GM21723 (cell line): Measurements from ENCODE around the gene CRELD2.
"Not testable (repeated sequence)": the region's sequence is repeated elsewhere in the genome, so short reads cannot be mapped to it uniquely, and the experiment has no call there.

Experiments
- ATAC-seq: cut with Tn5 transposase; IDR thresholded peaks from one replicate; pipeline ENCODE4 v1.9.1; 2021; ENCODE audit warnings: mild to moderate bottlenecking, moderate library complexity; ENCODE audit not compliant: unreplicated experiment

CRELD2 gene

DNA sequence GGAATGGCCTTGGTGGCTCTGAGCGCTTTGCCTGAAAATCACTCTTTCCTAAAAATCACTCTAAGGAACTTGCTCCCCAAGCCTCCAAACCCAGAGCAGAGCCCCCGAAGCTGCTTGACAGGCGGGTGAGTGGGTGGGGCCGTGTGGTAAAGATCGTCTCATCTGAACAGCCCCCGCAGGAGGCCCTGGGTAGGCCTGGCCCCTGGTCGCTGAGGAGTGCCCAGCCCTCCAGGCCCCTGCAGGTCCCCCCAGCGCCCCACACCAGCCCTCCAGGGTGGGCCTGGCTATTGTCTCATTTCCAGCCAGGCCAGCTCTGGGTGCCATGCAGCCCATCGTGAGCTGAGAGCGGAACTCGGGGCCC lies 25.0 kb downstream of the CRELD2 start:
- ATAC-seq = no peak

DNA sequence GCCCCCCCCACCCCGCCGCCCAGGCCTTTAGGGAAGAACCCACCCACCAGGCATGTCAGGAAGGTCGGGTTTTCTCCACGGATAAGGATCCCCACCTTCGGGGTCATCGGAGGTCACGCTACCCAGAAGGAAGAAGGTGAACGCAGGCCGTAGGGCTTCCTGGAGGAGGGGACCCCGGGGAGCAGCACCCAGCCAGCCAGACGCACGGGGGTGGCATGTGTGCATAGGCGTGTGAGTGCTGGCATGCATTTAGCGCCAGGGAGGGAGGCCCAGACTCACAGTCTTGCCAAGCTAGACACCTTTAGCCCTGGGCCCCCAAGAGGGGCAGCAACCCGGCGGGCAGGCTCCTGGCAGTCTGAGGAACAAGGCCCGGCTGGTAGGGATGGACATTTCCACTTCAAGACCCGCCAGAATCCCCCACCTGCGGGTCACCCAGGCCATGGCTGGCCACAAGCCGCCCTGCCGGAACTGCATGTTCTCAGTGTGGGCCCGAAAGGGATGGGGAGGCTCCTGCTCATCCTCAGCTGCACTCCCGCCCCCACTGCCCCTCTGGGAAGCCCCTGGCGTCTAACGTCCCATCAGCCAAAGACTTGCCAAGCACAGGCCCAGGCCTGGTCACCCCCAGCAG lies 25.5 kb downstream of the CRELD2 start:
- ATAC-seq = no peak

DNA sequence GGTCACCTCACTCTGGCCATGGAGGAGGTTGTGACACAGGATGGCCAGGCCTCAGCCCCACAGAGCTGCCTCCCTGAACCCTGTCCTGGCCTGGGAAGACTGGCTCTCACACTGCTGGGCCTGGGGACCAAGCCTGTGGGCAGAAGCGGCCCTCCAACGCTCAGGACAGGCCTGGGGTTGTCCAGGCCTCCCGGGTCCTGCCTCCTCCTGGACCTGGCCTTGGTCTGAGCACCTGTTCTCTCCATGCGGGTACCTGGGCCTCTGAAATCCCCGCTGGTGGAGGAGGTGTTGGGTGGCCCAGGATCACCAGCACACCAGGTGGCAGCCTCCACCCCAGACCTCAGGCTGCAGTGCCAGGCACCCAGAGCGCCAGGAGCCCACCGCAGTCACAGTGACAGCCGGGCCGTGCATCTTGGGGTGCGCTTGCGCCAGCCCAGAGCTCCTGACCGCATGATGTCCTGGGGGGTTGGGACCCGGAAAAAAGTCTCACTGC lies 26.0 kb downstream of the CRELD2 start:
- no peak for ATAC-seq

DNA sequence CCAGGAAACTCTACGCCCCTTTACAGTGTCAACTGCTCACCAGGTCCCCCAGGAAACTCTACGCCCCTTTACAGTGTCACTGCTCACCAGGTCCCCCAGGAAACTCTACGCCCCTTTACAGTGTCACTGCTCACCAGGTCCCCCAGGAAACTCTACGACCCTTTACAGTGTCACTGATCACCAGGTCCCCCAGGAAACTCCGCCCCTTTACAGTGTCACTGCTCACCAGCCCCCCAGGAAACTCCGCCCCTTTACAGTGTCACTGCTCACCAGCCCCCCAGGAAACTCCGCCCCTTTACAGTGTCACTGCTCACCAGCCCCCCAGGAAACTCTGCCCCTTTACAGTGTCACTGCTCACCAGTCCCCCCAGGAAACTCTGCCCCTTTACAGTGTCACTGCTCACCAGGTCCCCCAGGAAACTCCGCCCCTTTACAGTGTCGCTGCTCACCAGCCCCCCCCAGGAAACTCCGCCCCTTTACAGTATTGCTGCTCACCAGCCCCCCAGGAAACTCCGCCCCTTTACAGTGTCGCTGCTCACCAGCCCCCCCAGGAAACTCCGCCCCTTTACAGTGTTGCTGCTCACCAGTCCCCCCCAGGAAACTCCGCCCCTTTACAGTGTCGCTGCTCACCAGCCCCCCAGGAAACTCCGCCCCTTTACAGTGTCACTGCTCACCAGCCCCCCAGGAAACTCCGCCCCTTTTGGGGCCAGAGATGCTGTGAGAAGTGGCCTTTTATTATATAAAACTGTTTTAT lies 26.8 kb downstream of the CRELD2 start:
- ATAC-seq = not testable (repeated sequence)

DNA sequence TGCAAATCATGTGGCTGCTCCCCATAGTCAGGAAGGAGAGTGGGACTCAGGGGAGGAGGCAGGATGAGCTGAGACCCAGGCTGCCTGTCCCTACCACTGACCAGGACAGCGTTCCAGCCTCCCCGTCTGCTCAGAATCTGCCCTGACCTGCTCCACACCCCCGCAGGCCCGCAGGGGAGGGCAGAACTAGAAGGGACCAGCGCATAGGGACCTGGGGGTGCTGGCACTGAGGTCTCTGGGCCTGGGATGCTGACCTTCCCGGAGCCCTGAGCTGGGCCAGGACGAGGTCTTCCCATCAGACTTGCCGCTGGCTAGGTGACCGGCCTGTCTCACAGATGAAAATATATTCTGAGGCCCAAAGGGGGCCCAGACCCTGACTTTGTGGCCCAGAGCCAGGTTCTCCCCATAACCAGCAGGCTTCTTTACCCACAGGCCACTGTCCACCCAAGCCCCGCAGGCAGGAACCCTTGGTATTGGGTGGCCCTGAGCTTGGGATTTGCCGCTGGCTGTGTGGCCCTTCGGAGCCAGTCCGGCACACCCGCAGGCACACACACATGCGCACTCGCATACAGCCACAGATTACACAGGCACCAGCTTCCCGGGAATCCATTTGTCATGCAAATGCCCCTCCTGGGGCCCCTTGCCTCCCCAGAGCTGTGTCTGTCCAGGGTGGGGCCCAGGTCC lies 28.3 kb downstream of the CRELD2 start:
- ATAC-seq = no peak

DNA sequence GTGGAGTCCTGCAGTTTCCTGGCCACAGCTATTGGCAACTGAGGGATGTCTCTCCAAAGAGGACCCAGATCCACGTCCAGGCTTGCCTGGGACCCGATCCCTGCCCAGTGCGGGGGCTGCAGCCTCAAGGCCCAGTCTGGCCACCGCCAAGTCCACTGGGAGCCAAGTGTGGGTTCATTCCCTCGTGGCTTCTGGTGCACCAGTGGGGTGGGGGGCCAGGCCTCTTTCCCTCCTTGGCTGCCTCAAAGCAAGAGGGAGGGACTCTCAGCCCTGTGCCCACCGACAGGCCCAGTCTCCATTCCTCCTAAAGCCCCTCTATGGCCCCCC lies 28.8 kb downstream of the CRELD2 start:
- ATAC-seq = no peak

DNA sequence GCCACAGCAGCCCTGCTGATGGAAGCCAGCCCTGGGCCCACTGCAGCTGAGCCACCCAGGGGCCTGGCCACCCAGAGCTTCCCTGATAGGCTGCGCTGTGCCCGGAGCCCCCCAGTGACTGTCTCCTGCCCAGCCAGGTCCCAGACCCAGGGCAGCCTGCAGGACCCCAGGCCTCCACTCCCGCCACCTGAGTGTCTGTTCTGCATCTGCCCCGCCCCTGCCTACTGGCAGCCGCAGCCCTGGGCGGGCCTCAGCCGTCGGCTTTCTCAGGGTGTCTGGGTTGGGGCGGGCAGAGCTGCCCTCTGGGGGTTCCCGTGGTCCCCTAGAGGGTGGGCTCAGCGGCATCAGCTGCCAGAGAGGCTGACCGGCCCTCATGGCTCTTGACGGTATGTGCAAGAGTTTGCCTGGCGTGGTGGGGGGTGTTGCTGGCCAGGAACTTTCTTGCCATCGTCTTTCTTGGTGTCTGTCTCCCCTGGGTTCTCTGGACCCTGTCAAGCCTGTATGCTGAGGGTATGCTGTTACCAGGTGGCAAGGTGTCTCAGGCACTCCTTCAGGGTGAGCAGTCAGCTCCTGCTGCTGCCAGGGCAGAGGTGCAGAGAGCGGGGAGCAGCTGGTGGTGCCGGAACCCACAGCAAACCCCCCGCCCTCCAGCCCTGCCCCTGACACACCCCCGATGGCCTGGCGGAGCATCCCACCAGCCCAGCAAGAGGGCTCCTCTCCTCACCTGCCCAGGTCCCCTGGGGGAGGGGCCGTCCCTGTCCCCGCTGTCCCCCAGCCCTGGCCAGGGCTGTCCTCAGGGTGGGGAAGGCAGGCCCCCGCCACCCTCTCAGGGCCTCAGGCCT lies 29.9 kb downstream of the CRELD2 start:
- no peak for ATAC-seq

DNA sequence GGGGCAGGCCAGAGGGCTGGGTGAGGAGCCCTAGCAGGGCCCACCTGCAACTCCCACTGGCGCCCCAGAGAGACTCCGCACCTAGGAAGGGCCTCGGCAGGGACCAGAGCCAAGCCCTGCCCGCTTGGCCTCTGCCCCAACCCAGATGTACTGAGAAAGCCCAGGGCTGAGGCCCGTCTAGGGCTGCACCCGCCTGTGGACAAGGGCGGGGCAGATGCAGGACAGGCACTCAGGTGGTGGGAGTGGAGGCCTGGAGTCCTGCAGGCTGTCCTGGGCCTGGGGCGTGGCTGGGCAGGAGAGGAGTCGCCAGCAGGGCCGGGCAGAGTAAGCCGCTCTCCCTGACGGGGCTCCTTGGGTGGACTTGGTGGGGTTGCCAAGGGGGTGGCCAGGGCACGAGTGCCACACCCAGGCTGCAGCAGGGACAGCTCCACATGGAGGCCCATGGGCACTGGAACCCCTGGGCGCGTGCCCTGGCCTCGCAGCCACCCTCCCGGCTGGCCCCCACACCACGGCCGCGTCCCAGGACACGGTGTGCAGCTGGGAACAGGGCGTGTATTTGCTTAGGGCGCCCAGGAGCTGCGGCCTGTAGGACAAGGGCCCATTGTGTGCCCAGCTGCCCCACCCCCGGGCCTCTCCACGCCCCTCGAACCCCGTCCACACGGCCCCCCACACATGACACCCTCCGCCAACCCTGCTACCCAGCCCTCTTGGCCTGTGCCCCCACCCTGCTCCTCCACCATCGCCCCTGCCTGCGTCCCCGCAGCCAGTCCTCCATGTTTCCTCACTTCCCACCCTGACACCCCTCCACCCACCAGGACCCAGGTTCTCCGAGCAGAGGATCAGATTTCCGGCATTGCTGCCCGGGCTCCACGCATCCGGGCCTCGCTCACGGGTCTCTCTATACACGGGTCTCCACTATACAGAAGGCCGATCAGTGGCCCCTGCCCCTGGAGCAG lies 30.8 kb downstream of the CRELD2 start:
- ATAC-seq = no peak

DNA sequence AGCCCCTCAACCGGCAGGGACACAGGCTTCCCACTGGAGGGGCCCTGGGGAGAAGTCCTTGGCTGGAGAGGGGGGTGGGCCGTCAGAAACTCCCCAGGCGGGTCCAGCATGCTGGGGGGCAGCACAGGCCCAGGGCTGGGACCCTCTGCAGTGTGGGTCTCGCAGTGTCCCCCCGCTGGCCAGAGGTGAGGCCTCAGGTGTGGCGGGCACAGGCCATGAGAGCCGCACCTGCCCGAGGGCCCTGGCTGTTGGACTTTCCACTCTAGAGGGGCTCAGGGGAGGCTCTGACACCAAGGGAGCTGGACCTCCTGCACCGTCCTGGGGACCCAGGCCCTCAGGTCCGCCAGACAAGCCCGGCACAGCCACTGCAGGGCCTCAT lies 31.5 kb downstream of the CRELD2 start:
- no peak for ATAC-seq

DNA sequence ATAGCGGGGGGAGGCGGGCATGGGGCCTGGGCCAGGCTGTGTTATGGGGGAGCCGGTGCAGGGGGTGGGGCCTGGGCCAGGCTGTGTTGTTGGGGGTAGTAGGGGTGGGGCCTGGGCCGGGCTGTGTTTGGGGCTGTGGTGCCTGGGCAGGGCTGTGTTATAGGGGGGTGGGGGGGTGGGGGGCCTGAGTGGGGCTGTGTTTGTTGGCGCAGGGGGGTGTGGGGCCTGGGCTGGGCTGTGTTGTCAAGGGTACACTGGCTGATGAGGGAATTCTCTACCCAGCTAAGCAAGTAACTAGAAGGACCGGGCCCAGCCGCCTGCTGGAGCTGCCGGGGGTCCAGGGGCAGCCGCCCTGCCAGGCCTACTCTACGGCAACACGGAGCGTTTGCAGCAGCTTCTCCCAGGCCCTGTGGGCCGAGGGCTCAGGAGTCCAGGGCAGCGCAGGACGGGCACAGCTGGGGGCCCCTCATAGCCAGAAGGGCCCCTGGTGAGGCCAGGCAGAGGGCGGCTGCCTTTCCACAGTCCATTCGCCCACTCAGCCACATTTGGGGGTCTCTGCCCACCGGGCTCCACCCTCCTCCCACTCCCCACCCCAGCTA lies 32.1 kb downstream of the CRELD2 start:
- ATAC-seq = no peak

DNA sequence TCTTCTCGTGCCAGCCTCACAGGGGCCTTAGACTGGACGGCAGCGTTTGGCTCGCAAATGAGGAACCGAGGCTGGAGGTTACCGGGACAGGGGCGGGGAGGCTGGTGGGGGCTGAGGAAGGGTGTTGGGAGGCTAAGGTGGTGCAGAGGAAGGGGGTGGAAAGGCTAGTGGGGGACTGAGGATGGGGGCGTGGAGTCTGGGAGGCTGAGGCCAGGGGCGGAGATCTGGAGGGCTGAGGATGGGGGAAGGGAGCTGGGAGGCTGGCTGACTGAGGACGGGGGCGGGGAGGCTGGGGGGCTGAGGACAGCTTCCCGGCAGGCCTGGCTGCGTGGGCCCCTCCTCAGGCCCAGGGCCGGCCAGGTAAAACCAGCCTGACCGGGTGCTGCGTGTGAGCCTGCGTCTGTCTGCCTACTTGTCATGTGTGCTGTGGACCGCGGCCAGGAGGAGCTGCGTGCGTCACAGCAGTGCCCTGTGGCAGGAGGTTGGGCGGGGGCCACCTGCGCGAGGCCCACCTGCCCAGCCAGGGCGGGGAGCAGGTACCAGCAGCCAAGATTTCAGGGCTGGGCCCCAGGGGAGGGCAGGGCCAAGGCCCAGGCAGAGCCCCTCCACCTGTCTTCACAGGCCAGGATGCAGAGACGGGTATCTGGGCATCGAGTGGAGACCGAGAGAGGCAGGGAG lies 32.7 kb downstream of the CRELD2 start:
- no peak for ATAC-seq

DNA sequence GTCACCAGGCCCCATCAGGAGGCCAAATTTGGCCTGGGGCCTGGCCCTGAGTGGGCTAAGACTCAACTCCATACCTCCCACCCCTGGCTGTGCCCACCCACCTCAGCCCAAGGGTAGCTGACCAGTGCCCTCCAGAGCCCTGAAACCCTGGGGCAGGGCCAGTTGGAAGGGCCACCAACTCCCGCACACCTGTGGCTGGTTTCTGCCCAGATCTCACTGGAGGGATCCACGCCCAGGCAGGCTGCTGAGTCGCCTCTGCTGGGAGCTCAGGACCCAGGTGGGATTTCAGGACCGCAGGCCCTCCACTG lies 33.2 kb downstream of the CRELD2 start:
- ATAC-seq = no peak

DNA sequence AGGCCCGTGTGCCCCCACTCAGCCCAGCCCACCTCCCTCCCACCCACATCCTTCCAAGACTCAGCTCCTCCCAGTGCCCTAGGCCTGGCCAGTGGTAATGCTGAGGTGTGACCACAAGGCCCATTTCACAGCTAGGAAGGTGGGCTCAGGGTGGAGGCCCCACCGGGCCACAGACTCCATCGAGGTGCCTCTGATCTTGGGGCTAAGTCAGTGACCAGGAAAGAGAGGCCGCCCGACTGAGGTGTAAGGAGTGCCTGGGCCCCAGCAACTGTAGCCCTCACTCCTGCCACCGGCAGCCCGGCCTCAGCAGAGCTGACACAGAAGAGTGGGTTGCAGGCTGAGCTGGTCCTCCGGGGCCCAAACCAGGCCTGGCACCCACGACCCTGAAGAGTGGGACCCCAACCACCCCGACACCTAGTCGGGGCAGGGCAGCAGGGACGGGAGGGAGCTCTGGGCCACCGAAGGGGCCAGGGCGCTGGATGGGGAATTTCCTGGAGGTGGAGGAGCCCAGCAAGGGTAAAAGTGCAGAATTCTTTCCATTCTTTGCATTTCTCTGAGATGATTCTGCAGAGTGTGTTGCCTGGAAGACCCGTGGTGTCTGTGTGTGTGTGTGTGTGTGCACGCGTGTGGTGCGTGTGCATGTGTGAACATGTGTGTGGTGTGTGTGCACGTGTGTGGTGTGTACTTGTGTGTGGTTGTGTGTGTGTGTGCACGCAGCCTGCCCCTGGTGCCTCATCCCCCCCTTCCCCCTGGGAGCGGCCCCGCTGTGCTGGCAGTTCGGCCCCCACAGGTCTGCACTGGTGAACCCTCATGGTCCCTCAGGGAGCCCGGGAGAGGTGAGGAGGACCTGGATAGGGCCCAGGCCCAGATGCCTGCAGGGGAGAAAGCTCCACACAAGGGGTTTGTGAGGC lies 33.8 kb downstream of the CRELD2 start:
- no peak for ATAC-seq

DNA sequence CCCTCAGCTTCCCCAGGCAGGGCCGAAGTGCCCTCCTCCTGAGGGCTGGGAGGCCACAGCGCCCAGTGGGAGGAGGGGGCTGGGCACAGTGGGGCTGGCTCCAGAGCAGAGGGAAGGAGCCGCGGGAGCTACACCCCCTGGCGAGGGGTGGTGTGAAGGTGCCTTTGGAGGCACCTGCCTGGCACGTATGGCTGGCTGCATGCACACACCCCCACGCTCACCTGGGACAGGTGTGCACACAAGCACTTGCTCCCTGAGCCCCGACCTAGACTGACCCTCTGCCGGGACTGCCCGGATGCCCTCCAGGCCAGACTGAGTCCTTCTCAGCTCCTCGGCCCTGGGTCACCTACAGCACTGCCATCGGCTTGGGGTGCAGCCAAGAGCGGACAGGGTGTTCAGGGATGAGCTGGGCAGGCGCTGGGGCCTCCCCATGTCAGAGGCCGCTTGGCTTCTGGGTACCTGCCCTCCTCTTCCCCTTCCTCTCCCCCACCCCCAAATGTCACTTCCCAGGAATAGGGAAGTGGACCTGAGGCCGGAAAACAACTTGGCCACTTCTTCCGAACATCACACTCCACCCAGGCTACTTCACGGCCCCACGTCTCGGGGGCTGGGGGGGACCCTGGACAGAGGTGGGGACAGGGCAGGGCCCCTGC lies 34.7 kb downstream of the CRELD2 start:
- no peak for ATAC-seq

DNA sequence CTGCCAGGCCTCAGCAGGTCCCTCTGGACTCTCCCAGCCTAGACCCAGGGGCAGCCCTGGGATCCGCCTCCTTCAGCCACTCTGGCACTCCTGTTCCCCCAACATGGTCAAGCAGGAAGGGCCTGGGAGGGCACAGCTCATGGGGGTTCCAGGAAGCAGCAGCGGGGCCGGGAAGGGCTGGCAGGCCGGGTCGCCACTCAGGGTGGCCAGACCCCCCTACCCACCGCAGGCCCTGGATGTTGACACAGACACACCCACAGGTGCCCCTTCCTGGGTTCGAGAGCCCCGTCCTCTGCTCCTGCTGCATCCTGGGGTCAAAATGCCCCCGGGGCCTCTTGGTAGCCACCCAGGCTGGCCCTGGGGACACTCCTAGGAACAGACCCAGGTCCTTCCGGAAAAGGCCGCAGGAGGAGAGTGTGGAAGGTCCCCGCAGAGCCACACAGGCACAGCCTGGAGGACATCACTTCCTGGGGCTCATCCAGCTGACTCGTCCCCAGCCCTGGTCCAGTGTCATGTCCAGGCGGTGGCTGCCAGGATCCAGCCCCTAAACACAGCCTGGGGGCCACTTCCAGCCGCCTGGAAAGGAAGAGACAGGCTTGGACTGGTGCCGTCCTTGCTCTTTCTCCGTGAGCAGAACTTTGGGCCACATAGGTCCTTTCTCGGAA lies 35.4 kb downstream of the CRELD2 start:
- no peak for ATAC-seq

DNA sequence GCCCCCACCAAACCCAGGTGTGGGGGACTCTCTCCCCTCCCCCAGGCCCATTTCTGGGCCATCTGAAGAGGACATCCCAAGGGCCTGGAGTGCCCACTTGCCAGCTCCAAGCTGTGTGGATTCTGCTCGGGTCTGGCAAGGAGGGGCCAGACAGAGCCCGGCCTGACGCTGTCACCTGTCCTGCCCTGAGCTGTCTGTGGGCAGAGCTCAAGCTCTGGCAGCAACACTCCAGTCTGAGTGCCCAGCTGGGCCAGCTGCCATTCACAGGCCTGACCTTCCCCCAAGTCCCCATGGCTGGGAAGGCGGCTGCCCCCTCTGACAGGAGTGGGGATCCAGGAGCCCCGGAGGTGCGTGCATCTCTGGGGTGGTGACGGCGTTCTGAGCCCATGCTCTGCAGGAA lies 35.9 kb downstream of the CRELD2 start:
- ATAC-seq = no peak

DNA sequence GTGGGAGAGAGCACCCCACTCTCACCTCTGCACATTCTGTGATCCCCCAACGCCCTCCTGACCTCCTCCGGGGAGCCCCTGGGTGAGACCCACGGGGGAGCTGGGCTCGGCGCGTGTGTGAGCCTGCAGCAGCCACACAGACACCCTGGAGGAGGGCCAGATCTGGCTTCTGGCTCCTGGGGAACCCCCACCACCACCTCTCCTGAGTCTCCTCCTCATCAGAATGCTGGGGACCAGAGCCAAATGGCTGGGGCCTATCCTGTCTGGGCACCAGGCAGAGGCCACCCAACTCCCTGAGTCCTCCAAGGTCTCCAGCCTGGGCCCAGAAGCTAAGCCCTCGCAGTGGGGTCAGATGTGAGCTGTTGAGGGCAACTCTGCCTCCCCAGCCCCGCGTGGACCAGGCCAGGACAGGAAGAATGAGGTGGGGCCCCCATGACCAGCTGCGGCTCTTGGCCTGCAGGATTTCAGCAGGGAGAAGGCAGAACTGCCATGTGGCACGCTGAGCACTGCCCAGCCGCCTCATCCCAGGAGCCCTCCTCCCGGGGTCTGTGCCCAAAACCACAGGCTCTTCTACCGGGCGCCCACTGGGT lies 36.7 kb downstream of the CRELD2 start:
- no peak for ATAC-seq
